Activated B cell treated with CpG ODN at 0.5 μM for 24 hours (primary cell): Measurements from ENCODE around the gene TRMT1L. TPM values are rescaled to one million over a fixed set of nuclear protein-coding genes. Genes with fewer than 3 reads are reported as not detected.

ENCODE experiments used
- ATAC-seq: fragments of 200-7000 bp; cut with Tn5 transposase; one replicate; pipeline ENCODE4 v1.10.0; 2021; ENCODE audit warnings: low read depth, mild to moderate bottlenecking, moderate library complexity
- CTCF ChIA-PET: fragments of 350-600 bp; sonication (Branson Sonifier 250); formaldehyde crosslinking; loops from one replicate; lab custom pipeline; 2021; ENCODE audit warnings: antibody characterized with exemption; lab: Charles Lee
- POLR2A ChIA-PET: fragments of 350-600 bp; sonication (Branson Sonifier 250); formaldehyde crosslinking; loops from one replicate; lab custom pipeline; 2021; ENCODE audit warnings: antibody characterized with exemption; lab: Charles Lee
- DNase-seq: peaks from one replicate; pipeline ENCODE4 v3.0.0; 2022
- H3K27ac Mint-ChIP-seq: one replicate; pipeline ENCODE4 v1.8.0; 2020; ENCODE audit warnings: mixed read lengths
- H3K27me3 Mint-ChIP-seq: one replicate; pipeline ENCODE4 v1.8.0; 2021; ENCODE audit warnings: mixed read lengths
- H3K36me3 Mint-ChIP-seq: one replicate; pipeline ENCODE4 v1.8.0; 2021; ENCODE audit warnings: low read depth, mixed read lengths
- H3K4me1 Mint-ChIP-seq: one replicate; pipeline ENCODE4 v1.8.0; 2021; ENCODE audit warnings: mixed read lengths
- H3K4me3 Mint-ChIP-seq: one replicate; pipeline ENCODE4 v1.8.0; 2020; ENCODE audit warnings: mild to moderate bottlenecking, mixed read lengths
- H3K9me3 Mint-ChIP-seq: one replicate; pipeline ENCODE4 v1.8.0; 2020; ENCODE audit warnings: mixed read lengths
- CTCF ChIP-seq: fragments of 200-600 bp; IDR thresholded peaks from one replicate; pipeline ENCODE4 v1.8.0; 2022; ENCODE audit warnings: antibody characterized with exemption, mild to moderate bottlenecking
- intact Hi-C: fragments of 100-400 bp; cut with micrococcal nuclease; formaldehyde crosslinking; loops from one replicate; pipeline ENCODE4 v1.15.1; 2024
- total RNA-seq: library from RNA; stranded (reverse); gene quantifications from 2 replicates; pipeline ENCODE4 v1.2.3, GENCODE V29; 2022

TRMT1L gene
- total RNA-seq, 1 donor from 2014 or later = 20.0 TPM

GRCh38 chr1:185077374-185077773, 79.4 kb downstream of the TRMT1L start:
- no peaks in the 10 kb centered on the region for H3K27me3 Mint-ChIP-seq
- H3K4me3 Mint-ChIP-seq = no peak overlapping the region
- POLR2A ChIA-PET = no interaction called here
- CTCF ChIA-PET = no interaction called here
- peaks cover 6% of the 10 kb centered on the region for H3K36me3 Mint-ChIP-seq
- DNase-seq = no peak
- no peak overlapping the region for H3K27ac Mint-ChIP-seq
- TF ChIP-seq CTCF = no peak
- H3K9me3 Mint-ChIP-seq = no peaks in the 10 kb centered on the region
- no peak for ATAC-seq
- intact Hi-C loops = no loop called here
- peaks cover 37% of the 10 kb centered on the region for H3K4me1 Mint-ChIP-seq

- POLR2A ChIA-PET = no interaction called here
- peaks cover 40% of the 10 kb centered on the region for H3K4me1 Mint-ChIP-seq
- no peak for TF ChIP-seq CTCF
- ATAC-seq (no peak), DNase-seq (no peak)
- CTCF ChIA-PET = no interaction called here
- no peak overlapping the region for H3K27ac Mint-ChIP-seq
- intact Hi-C loops = no loop called here
- H3K4me3 Mint-ChIP-seq = no peak overlapping the region
- H3K9me3 Mint-ChIP-seq = no peaks in the 10 kb centered on the region
- H3K36me3 Mint-ChIP-seq = peaks cover 13% of the 10 kb centered on the region
- H3K27me3 Mint-ChIP-seq = no peaks in the 10 kb centered on the region
Observed at GRCh38 chr1:185075476-185075875, 81.3 kb downstream of the TRMT1L start.

GRCh38 chr1:185074307-185074706, 82.4 kb downstream of the TRMT1L start:
- Mint-ChIP-seq H3K27me3 (no peaks in the 10 kb centered on the region), H3K4me1 (peaks cover 36% of the 10 kb centered on the region), H3K36me3 (peaks cover 13% of the 10 kb centered on the region), H3K4me3 (no peak overlapping the region), H3K9me3 (no peaks in the 10 kb centered on the region), H3K27ac (no peak overlapping the region)
- intact Hi-C loops = no loop called here
- ChIA-PET POLR2A (no interaction called here), CTCF (no interaction called here)
- ATAC-seq (no peak), DNase-seq (no peak)
- no peak for TF ChIP-seq CTCF

GRCh38 chr1:185073725-185074124, 83.0 kb downstream of the TRMT1L start:
- intact Hi-C loops = no loop called here
- H3K27ac Mint-ChIP-seq = no peak overlapping the region
- DNase-seq (no peak), ATAC-seq (no peak)
- no peak for TF ChIP-seq CTCF
- no peaks in the 10 kb centered on the region for H3K9me3 Mint-ChIP-seq
- POLR2A ChIA-PET = no interaction called here
- peaks cover 13% of the 10 kb centered on the region for H3K36me3 Mint-ChIP-seq
- no peaks in the 10 kb centered on the region for H3K27me3 Mint-ChIP-seq
- H3K4me1 Mint-ChIP-seq = peaks cover 37% of the 10 kb centered on the region
- CTCF ChIA-PET = no interaction called here
- H3K4me3 Mint-ChIP-seq = no peak overlapping the region

- no peak for TF ChIP-seq CTCF
- CTCF ChIA-PET = no interaction called here
- Mint-ChIP-seq H3K27ac (no peak overlapping the region), H3K4me3 (no peak overlapping the region), H3K27me3 (no peaks in the 10 kb centered on the region), H3K36me3 (peaks cover 30% of the 10 kb centered on the region), H3K4me1 (peaks cover 45% of the 10 kb centered on the region), H3K9me3 (no peaks in the 10 kb centered on the region)
- POLR2A ChIA-PET = no interaction called here
- intact Hi-C loops = no loop called here
- DNase-seq = no peak
- no peak for ATAC-seq
Observed at GRCh38 chr1:185070051-185070450, 86.7 kb downstream of the TRMT1L start.
